GM23338 (cell line): ENCODE data around the gene KIF18A. TPM values are rescaled to one million over a fixed set of nuclear protein-coding genes. Genes with fewer than 3 reads are reported as not detected.

Experiments
- ATAC-seq: fragments of 200-7000 bp; cut with Tn5 transposase; 3 replicates; pipeline ENCODE4 v1.9.1; 2020
- DNase-seq: peaks from one replicate; pipeline ENCODE4 v3.0.0-alpha.2; 2015; ENCODE audit warnings: low spot score
- H2AFZ ChIP-seq: fragments of 200-600 bp; sonication (generic); 2 replicates; pipeline ENCODE4 v1.8.0; 2016; ENCODE audit warnings: antibody characterized with exemption, mild to moderate bottlenecking, moderate library complexity
- H3F3A ChIP-seq: fragments of 200-600 bp; sonication (generic); replicated peaks from 2 replicates; pipeline ENCODE4 v1.8.0; 2017; ENCODE audit warnings: antibody characterized with exemption, mixed run types, low read depth
- H3K27ac ChIP-seq: fragments of 200-600 bp; sonication (generic); 2 replicates; pipeline ENCODE4 v1.6.1; 2016; ENCODE audit warnings: low read depth
- H3K27me3 ChIP-seq: fragments of 200-600 bp; sonication (generic); 2 replicates; pipeline ENCODE4 v1.8.0; 2016; ENCODE audit warnings: mild to moderate bottlenecking, mixed run types, moderate library complexity; ENCODE audit not compliant: insufficient read depth
- H3K36me3 ChIP-seq: fragments of 200-600 bp; sonication (generic); 2 replicates; pipeline ENCODE4 v1.8.0; 2016; ENCODE audit warnings: mild to moderate bottlenecking; ENCODE audit not compliant: insufficient read depth
- H3K4me1 ChIP-seq: fragments of 200-600 bp; sonication (generic); 2 replicates; pipeline ENCODE4 v1.8.0; 2016; ENCODE audit warnings: mild to moderate bottlenecking, moderate library complexity; ENCODE audit not compliant: insufficient read depth
- H3K4me2 ChIP-seq: fragments of 200-600 bp; sonication (generic); 2 replicates; pipeline ENCODE4 v1.7.1; 2017; ENCODE audit warnings: mixed run types
- H3K4me3 ChIP-seq: fragments of 200-600 bp; sonication (generic); 2 replicates; pipeline ENCODE4 v1.6.1; 2016; ENCODE audit warnings: mixed run types
- H3K79me2 ChIP-seq: fragments of 200-600 bp; sonication (generic); replicated peaks from 2 replicates; pipeline ENCODE4 v1.8.0; 2017; ENCODE audit warnings: mild to moderate bottlenecking; ENCODE audit not compliant: insufficient read depth
- H3K9me2 ChIP-seq: fragments of 200-600 bp; sonication (generic); 2 replicates; pipeline ENCODE4 v1.8.0; 2017; ENCODE audit not compliant: insufficient read depth
- H4K20me1 ChIP-seq: fragments of 200-600 bp; sonication (generic); replicated peaks from 2 replicates; pipeline ENCODE4 v1.8.0; 2017; ENCODE audit warnings: mild to moderate bottlenecking; ENCODE audit not compliant: insufficient read depth
- H3K27ac Mint-ChIP-seq: 2 replicates; pipeline ENCODE4 v1.8.0; 2020; ENCODE audit warnings: inconsistent platforms, mild to moderate bottlenecking, moderate library complexity, mixed read lengths
- H3K27me3 Mint-ChIP-seq: 3 replicates; pipeline ENCODE4 v1.8.0; 2022; ENCODE audit warnings: low read depth, mild to moderate bottlenecking, moderate library complexity, mixed read lengths, inconsistent platforms; ENCODE audit not compliant: insufficient read depth, poor library complexity
- H3K36me3 Mint-ChIP-seq: 3 replicates; pipeline ENCODE4 v1.8.0; 2021; ENCODE audit warnings: low read depth, mild to moderate bottlenecking, inconsistent platforms, moderate library complexity, mixed read lengths
- H3K4me1 Mint-ChIP-seq: 3 replicates; pipeline ENCODE4 v1.8.0; 2020; ENCODE audit warnings: mild to moderate bottlenecking, inconsistent platforms, mixed read lengths
- H3K4me3 Mint-ChIP-seq: 3 replicates; pipeline ENCODE4 v1.8.0; 2021; ENCODE audit warnings: moderate library complexity, mild to moderate bottlenecking, inconsistent platforms, mixed read lengths
- H3K9me3 Mint-ChIP-seq: 3 replicates; pipeline ENCODE4 v1.8.0; 2020; ENCODE audit warnings: moderate library complexity, mild to moderate bottlenecking, inconsistent platforms, mixed read lengths
- CREB1 ChIP-seq: fragments of 250-450 bp; sonication (Bioruptor Pico); IDR thresholded peaks from 2 replicates; pipeline ENCODE4 v1.5.0; 2020; ENCODE audit warnings: low read depth, mild to moderate bottlenecking, moderate library complexity
- CTCF ChIP-seq, 2 experiments: fragments of 200-600 bp in 1 of 2; sonication (generic) in 1 of 2; conservative IDR thresholded peaks; 2 replicates each; pipeline versions ENCODE4 v1.5.1 to v1.6.1; 2016 to 2017; ENCODE audit warnings: antibody characterized with exemption in 2 of 2, low read depth in 2 of 2, mild to moderate bottlenecking in 2 of 2, moderate library complexity in 1 of 2
- ETS1 ChIP-seq: IDR thresholded peaks from 2 replicates; pipeline ENCODE4 v1.6.1; 2016; ENCODE audit warnings: antibody characterized with exemption
- EZH2 ChIP-seq: fragments of 200-600 bp; sonication (generic); IDR thresholded peaks from one replicate; pipeline ENCODE4 v1.8.0; 2017; ENCODE audit warnings: antibody characterized with exemption, mild to moderate bottlenecking, low read depth; ENCODE audit not compliant: unreplicated experiment
- EZH2phosphoT487 ChIP-seq: fragments of 200-600 bp; sonication (generic); IDR thresholded peaks from one replicate; pipeline ENCODE4 v1.8.1; 2018; ENCODE audit warnings: antibody characterized with exemption; ENCODE audit not compliant: unreplicated experiment
- JUNB ChIP-seq: IDR thresholded peaks from one replicate; pipeline ENCODE4 v1.6.1; 2016; ENCODE audit warnings: antibody characterized with exemption; ENCODE audit not compliant: unreplicated experiment
- NANOG ChIP-seq: IDR thresholded peaks from 2 replicates; pipeline ENCODE4 v1.6.1; 2016; ENCODE audit warnings: antibody characterized with exemption, borderline replicate concordance
- POLR2AphosphoS5 ChIP-seq: IDR thresholded peaks from 2 replicates; pipeline ENCODE4 v1.6.1; 2016; ENCODE audit warnings: antibody characterized with exemption, low read depth
- REST ChIP-seq: IDR thresholded peaks from one replicate; pipeline ENCODE4 v1.6.1; 2018; ENCODE audit warnings: antibody characterized with exemption; ENCODE audit not compliant: unreplicated experiment
- STAT1 ChIP-seq: IDR thresholded peaks from one replicate; pipeline ENCODE4 v1.6.1; 2016; ENCODE audit warnings: antibody characterized with exemption; ENCODE audit not compliant: unreplicated experiment
- ZNF114 ChIP-seq: fragments of 250-450 bp; sonication (Bioruptor Pico); IDR thresholded peaks from 2 replicates; pipeline ENCODE4 v1.5.0; 2020; ENCODE audit warnings: mild to moderate bottlenecking, moderate library complexity
- ZNF331 ChIP-seq: fragments of 250-450 bp; sonication (Bioruptor Pico); IDR thresholded peaks from 2 replicates; pipeline ENCODE4 v1.5.0; 2020; ENCODE audit warnings: low read depth, mild to moderate bottlenecking, moderate library complexity
- ZNF462 ChIP-seq: fragments of 250-450 bp; sonication (Bioruptor Pico); IDR thresholded peaks from 2 replicates; pipeline ENCODE4 v1.5.0; 2020; ENCODE audit warnings: mild to moderate bottlenecking, moderate library complexity
- polyA plus RNA-seq: library from polyadenylated mRNA; unstranded; fragments of >200 nt; fragmentation: Nextera tagmentation; extraction: Ambion mirVana; gene quantifications from 2 replicates; pipeline ENCODE4 v1.2.1, GENCODE V29; 2016
- total RNA-seq: library from RNA; depleted of rRNA; stranded (reverse); fragments of >200 nt; shearing (Covaris generic); gene quantifications from 2 replicates; pipeline ENCODE4 v1.2.3, GENCODE V29; 2014

Gene KIF18A
- total and polyA plus RNA-seq, 2 experiments from 2014 or later: 22.2 to 26.5 TPM

GRCh38 chr11:28144808-28145207 is 36.9 kb upstream of the KIF18A start:
- Mint-ChIP-seq H3K4me3 (no peak overlapping the region), H3K9me3 (peaks cover 20% of the 10 kb centered on the region), H3K36me3 (peaks cover 22% of the 10 kb centered on the region), H3K27ac (no peak overlapping the region), H3K27me3 (no peaks in the 10 kb centered on the region), H3K4me1 (no peaks in the 10 kb centered on the region)
- no peak overlapping the region for H3K4me2 ChIP-seq
- H4K20me1 ChIP-seq: no peaks in the 10 kb centered on the region
- ATAC-seq (no peak), DNase-seq (no peak)
- H3K36me3 ChIP-seq: no peaks in the 10 kb centered on the region; the same call in 1 of the 2 replicates
- no peaks in the 10 kb centered on the region for H3K9me2 ChIP-seq
- no peak overlapping the region for H3K4me3 ChIP-seq
- H3F3A ChIP-seq: no peaks in the 10 kb centered on the region
- H2AFZ ChIP-seq: no peak overlapping the region
- no peak overlapping the region for H3K27ac ChIP-seq
- TF ChIP-seq STAT1 (no peak), JUNB (no peak), NANOG (no peak), EZH2 (no peak), ZNF462 (CRISPR knock-in tag) (no peak), REST (no peak), CREB1 (no peak), POLR2AphosphoS5 (no peak), ZNF331 (CRISPR knock-in tag) (no peak), EZH2phosphoT487 (no peak), ZNF114 (CRISPR knock-in tag) (no peak), CTCF (conservative IDR thresholded peaks at IDR 0.05; ENCODE audit: low read depth in 2 of 2) (no peak), ETS1 (no peak)
- no peaks in the 10 kb centered on the region for H3K27me3 ChIP-seq
- no peaks in the 10 kb centered on the region for H3K79me2 ChIP-seq
- H3K4me1 ChIP-seq: no peaks in the 10 kb centered on the region
